NCI-H82 treated with DMSO at 0.1 percent for 48 hours (cell line): Measurements from ENCODE around the gene TXLNB.

Source experiments
- DNase-seq: peaks from one replicate; lab custom pipeline; 2025; ENCODE audit not compliant: unreplicated experiment; lab: John Stamatoyannopoulos, UW

Gene TXLNB

DNA sequence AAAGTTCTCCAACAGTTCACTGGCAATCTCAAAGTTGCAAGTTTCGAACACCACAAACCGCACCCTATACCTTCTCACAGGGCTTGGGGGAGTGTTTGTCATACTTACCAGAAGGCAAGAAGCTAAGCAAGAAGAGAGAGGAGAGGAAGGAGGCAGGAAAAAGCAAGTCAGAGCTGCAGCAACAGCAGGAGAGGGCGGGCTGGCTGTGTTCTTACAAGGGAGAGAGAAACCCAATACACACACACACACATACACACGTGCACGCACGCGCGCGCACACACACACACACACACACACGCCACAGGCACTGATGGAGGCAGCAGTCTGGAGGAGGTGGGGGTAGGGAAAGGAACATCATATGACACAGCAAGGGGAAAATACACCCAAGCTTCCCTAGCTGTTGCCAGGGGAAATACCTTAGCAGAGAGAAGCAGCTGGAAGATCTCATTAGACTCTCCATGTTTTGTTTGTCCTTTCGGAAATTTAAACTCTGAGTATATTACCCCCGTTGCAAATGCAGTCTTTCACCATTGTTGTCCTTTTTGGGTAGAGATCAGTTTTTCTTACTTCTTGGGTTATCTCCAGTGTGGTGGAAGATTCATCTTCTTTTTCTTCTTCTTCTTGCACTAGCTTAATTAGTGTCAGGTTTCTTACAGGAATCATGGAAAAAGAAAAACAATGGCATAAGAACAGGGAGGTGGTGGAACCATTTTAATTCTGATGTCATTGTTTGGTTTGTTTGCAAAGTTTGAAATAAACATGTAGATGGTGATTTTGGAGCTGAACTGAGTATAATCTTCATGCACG, at the start of gene TXLNB:
Gene TXLNB (minus strand): TSS at position 186 of the 807 bp plus-strand sequence. CDS start 3,099 bp downstream, outside the sequence.
- DNase-seq, result no peak

DNA sequence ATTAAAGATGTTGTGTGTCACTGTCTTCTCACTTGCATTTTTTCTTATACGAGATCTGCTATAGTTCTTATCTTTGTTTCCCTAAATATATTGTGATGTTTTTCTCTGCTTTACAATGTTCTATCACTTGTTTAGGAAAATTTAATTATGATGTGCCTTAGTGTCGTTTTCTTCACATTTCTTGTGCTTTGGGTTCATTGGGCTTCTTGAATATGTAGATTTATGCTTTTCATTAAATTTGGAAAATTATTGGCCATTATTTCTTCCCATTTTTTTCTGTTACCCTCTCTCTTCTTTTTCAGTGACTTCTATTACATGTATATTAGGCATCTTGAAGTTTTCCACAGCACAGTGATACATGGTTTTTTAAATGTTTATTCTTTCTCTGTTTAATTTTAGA, 49.3 kb upstream of the TXLNB start:
- DNase-seq, result no peak

DNA sequence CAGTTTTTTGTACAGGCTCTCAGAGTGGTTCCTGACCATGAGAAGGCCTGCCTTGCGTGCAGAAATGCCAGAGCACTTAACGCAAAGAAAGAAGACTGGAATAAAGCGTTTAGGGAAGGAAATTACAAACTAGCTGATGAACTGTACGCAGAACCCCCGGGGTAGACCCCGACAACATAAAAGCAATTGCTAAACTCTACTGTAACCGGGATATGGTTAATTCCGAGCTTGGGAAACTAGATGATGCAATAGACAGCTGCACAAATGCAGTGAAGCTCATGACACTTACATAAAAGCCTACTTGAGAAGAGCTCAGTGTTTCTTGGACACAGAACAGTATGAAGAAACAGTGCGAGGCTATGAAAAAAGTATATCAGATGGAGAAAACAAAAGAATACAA, 47.0 kb upstream of the TXLNB start:
- no peak for DNase-seq

DNA sequence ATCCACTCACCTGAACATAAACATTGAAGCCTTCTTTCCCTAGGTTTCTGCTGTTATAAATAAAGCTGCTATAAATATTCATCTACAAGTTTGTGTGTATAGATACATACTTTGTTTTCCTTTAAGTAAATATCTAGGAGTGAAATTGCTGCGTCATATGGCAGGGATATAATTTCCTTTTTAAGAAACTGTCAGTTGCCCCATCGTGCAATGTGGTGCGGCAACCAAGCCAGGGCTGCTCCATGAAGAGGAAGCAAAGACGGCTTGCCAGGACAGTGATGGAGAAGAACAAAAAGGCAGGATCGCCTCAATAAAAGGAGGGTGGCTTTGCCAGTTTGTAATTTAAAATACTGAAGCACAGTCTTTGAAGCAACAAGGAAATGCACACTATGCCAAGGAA, 46.0 kb upstream of the TXLNB start:
- DNase-seq, result no peak

DNA sequence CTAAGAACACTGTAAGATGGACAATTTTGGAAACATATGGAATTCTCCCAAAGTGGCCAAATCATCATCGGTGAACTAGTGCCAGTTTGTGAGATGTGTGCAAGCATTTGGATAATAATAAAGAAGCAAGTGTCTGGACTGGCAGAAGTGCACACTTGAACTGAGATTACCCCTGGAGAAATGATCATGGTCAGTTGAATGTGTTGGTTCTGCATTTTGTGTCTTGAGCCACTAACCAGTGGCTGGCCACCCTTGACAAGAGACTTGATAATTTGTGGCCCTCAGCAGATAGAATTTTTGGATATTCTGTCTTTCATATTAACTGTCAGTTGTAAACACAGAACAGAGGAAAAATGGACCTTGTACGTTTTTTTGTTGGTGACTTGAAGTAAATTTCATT, 45.2 kb upstream of the TXLNB start:
- DNase-seq, result no peak

DNA sequence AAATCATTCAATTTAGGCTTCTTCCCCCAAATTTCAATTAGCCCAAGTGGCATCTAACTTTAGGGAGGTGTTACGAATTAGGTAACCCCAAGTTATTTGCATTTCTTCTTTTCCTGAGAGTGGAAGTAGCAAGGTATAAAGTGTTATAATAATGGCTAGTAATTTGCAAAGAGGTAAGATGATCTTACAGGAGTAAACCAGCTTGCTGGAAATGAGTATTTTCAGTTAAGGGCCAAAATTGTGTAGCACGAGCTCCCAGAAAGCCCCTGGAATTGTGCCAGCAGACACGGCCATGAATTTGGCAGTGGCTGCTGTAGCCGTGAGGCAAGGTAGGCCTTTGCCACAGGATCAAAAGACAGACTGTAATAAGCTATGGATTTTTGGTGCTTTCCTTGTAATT, 44.7 kb upstream of the TXLNB start:
- no peak for DNase-seq

DNA sequence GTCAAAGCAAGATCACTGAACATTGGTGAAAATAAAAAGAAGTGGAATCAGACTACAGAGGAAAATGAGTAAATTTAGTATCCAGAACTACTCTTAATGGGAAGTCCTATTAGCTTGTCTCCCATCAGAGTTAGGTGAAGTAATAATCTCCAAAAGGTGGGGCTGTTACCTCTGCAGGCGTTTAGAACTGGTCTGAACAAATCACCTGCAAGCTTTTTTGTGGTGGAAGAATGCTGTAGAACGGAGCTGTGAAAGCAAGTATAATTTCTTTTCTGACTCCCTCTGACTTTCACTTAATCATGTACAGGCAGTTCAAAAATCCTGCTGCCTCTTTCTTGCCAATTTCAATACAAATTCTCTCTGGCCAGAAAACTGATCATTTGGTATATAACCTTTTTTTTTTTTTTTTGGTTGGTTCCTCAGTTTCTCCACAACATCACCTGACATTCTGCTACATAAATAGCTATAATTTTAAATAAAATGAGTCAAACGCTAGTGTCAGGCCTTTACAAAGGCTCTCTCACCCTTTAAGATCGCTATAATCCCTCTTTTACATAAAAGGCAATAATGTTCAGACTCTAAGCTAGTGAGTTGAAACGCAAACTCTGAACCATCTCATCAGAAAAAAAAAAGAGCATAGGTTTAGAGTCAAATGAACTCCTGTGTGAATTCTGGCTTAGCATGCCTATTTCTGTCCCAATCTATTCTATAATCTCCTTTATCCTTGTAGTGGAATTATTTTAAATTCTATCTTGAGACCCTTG, 43.8 kb upstream of the TXLNB start:
- DNase-seq, result no peak

DNA sequence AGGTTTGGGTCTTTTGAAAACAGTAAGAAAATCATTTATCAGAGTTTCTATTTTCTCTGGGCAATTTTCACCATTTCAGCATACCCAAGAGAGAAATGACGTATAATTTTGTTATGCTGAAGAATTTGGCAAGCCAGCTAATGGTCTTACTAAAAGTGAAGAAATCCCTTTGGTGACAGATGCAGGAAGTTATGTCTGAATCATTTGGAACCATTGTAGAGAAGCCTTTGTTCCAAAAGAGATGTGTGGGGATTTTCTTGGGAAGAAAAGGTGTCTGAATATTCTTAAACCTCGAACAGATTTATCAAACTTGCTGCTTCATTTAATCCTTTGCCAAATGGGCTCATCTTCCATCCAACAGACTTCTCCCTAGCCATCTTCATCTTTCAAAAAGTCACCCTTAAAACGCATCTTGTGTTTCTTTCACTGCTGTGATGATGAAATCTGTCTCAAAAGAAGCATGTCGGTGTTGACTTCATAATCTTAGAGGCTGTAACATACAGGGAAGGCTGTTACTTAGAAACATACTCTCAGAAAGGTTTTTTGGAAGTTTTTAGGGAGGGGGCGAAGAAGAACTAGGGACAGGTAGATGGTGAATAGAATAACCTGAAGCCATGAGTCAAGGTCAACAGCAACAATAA, 43.1 kb upstream of the TXLNB start:
- DNase-seq, result no peak

DNA sequence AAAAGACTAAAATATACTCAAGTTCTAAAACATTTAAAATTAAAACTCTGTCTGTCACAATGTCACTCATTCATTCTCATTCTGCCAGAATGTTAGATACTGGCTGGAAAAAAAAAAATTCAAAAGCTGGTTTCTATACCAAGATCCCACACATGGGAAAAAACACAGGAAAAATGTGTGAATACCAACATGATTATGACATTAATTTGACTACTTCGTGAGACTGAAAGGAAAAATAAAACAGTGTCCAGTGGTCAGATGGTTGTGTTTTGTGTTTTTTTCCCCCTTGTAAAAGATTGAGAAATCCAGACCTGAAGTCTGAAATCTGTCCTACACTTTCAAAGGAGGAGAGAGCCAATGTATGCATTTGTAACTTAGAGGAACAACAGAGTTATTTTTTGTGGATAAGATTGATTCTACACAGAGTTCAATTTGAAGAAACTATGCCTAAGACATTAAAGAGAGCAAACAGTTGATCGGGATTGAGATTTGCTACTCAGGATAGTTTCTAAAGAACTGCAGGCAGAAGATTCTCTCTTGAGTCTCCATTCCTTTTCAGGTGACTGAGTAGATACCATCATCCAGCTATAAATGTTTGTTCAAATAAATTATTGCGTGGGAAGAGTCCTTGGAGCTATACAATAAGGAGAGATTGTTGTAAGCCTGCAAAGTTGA, 39.2 kb upstream of the TXLNB start:
- no peak for DNase-seq

DNA sequence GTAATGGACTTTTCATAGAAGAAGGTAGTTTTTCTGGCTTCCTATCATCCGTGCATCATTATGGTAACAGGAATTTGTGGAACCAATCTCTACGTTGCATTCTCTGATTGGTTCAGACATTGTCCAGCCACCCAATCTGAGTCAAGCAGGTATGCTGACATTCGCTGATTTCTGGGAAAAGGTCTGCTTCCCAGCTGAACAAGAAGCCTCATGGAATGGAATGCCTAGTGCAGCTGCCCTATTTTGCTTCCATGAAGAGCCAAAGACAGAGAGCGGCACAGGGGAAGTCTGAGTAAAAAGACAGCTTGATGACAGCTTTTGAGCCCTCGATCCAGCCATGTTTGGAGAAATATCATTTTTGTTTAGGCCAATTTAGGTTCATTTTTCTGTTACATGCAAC, 38.5 kb upstream of the TXLNB start:
- no peak for DNase-seq

DNA sequence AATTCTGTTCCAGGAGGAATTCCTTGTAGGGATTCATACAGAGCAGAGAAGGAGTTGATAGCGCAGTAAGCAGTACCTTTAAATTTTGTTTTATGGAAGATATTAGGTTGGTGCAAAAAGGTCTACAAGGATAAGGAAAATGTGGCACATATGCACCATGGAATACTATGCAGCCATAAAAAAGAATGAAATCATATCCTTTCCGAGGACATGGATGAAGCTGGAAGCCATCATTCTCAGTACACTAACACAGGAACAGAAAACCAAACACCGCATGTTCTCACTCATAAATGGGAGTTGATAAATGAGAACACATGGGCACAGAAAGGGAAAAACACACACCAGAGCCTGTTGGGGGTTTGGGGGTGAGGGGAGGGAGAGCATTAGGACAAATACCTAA, 37.4 kb upstream of the TXLNB start:
- no peak for DNase-seq

DNA sequence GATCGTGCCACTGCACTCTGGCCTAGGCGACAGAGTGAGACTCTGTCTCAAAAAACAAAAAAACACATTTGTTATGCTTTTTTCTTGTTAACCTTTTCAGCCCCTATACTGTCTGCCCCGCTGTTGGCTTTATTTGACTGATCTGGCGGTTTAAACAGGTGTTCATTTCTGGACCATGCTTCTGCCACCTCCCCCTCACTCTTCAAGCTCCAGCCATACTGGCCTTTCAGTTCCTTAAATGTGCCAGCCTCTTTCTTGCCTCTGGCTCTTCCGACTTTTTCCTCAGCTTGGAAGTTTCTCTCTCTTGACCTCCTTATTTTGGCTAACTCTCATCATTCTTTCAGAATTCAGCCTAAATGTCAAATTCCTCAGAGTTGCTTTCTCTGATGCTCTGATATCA, 35.2 kb upstream of the TXLNB start:
- DNase-seq, result no peak

DNA sequence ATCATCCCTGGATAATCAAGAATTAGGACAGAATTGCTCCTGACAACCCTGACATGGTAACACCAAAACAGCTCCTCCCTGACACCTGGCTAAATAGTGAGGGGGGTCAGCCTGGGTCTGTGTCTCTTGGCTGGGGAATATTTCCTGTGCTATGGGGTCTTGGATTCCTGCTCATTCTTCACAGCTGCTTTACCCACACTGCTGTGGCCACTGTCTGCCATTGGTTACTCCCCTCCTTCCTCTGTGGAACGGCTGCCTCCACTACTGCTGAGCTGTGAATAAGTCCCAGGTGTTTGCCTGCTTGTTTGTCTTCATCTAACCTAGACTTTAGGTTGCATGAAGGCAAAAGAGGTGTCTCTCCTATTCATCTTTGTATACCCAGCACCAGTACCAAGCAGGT, 33.9 kb upstream of the TXLNB start:
- DNase-seq, result no peak

DNA sequence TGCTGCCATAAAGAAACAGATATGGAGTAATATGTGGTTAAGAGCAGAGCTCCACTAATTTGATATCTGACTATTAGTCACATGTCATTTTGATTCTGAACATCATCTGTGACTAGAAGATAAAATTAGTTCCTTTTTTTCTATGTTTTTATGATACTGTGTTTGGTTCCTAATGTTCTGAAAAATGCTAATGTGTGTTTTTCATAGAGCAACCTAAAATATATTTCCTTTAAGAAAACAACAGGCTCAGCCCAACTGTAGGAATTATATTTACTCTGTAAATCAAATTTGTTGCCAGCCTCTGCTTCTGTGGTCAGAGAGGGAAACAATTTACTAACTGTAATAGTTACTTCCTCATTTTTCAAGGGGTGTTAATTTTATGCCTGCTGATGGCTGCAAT, 33.3 kb upstream of the TXLNB start:
- DNase-seq, result no peak

DNA sequence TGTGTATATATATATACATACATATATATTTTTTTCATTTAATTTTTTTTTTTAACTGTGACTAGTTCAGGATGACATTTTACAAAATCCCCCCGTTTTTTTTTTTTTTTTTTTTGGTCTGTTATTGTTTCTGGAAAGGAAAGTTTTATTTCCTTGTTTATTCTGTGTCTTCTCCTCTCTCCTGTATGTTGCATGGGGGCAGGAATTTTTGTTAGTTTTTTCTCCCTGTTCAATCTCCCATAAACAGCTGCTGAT, 32.4 kb upstream of the TXLNB start:
- no peak for DNase-seq

DNA sequence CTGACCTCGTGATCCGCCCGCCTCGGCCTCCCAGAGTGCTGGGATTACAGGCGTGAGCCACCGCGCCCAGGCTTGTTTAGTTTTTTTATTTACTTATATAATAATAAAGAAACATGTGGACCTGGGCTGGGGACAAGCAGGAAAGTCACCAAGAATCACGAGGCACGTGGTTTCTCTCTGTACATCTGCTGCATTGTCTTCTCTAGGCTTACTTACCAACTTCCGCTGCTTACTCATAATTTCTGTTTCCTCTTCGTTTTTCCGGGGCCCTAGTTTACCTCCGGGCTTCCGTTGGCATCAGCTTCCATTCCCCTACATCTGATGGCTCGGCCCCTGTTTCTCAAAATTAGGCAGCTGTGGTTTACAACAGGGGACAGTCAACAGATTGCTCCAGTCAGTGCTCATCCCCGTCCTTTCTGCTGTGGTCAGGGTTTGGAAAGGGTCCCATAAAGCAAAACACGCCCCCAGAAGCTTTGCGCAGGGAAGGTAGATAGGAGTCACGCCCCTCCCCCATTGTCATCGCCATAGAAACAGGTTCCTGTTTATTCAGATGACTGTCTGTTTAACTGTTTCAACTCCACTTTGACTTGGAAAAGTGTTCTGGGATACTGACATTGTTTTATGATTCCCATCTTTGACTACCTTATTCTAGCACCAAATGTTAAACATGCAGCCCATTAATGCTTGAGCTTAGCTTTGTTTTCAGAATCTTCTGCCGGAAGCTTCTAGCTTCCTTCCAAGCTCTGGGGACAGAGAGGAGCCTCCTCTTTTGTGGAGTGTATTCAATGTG, 31.9 kb upstream of the TXLNB start:
- no peak for DNase-seq

DNA sequence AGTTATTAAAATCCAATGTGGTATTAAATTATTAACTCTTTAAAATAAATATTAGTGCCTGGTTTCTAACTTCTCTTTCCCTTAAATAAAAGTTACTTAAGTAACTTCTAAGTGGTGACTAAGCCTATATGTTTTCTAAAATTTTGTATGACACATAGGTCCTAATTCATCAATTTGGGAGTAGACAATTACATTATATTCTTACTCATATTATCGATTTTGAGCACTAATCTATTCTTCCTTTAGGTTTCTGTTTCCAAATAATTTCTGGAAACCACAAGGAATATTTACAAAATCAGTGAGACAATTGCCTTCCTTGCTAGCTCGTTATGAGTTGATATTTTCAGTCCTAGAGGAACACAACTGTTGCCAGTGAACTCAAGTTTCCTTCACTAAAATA, 28.3 kb upstream of the TXLNB start:
- no peak for DNase-seq

DNA sequence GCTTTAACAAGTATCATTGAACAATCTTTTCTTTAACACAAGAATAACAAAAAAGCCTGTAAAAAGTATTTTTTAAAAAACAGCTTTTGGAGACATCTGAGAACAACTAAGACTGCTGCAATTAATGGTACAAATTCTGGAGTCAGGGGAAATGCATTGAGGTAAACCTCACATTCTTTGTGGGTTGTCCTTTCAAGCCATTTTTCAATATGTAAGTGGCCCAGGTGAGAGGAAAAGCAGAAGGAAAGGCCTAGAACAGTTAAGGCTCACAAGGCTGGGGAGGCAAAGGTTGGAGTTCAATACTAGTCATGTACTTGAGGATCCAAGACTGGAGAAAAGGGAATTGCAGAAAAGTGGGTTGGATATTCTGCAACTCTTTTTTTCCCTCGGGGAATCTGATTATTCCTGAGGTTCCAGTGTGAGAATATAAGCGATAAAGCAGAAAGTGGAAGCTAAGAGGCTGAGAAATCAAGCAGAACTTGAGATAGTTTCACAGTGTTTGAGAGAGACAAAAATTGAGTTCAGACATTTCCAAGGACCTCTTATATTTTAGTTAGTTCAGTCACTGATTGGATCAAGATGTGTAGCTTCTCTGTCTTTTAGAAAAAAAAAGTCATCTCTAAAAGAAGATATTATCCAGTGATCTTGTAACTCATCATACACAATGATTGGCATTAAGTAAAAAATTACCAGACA, 25.0 kb upstream of the TXLNB start:
- DNase-seq, result no peak

DNA sequence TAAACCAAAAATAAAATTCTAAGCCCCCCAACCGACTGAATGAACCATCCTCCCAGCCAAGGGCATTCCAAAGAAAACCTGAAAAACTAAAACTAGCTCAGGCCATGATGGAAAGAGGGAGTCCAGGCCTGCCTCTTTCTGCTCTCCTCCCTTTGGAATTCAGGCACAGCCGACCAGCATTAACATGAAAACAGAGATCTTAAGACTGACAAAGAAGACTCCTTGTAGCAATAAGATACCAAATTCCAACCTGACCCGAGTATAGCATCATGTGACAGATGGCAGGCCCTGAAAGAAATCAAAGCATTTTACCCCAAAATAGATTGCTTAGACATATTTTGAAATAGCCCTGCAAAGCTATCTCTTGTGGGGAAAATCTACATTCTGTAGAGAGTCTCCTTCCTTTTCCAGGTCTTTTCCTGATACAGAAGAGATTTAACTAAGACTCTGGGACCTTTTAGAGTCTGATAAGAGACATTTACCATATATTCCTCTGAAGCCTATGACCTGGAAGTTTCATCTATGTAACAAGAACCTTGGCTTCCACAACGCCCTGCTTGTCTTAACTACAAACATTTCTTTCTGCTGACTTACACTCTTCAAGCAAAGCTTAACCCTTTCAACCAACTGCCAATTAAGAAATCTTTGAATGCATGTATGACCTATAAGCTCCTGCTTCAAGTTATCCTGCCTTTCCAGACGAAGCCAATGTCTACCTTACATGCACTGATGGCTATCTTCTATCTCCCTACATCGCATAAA, 22.2 kb upstream of the TXLNB start:
- DNase-seq, result no peak

DNA sequence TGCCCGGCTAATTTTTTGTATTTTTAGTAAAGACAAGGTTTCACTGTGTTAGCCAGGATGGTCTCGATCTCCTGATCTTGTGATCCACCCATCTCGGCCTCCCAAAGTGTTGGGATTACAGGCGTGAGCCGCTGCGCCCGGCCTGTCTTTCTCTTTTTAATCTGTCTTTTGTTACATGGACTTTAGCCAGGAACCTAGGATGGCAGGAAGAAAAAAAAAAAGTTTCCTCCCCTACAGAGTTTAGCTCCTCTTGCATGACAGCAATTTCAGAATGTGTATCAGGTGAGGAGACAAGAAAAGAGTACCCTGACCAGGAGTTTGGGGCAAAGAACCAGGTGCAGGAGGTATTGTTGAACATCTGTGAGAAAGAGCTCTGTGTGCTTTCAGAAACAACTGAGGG, 21.4 kb upstream of the TXLNB start:
- DNase-seq, result no peak
